ENCODE results near the gene RNF213.

GRCh38 chr17:80345321-80345720 lies 84.7 kb downstream of the RNF213 start:
- TF ChIP-seq CTCF (conservative IDR thresholded peaks at IDR 0.05 in 1 of 2, IDR thresholded peaks at IDR 0.05 in 1 of 2; ENCODE audit: low read depth in 1 of 2, low read length in 2 of 2) (no peak), EZH2 (IDR thresholded peaks at IDR 0.05; ENCODE audit: low read length, missing control alignments) (no peak)

Data from fibroblast of lung (primary cell).